Measurements from ENCODE around the gene TIAL1.
"Not testable (repeated sequence)": the region's sequence is repeated elsewhere in the genome, so short reads cannot be mapped to it uniquely, and the experiment has no call there.

Gene TIAL1

DNA sequence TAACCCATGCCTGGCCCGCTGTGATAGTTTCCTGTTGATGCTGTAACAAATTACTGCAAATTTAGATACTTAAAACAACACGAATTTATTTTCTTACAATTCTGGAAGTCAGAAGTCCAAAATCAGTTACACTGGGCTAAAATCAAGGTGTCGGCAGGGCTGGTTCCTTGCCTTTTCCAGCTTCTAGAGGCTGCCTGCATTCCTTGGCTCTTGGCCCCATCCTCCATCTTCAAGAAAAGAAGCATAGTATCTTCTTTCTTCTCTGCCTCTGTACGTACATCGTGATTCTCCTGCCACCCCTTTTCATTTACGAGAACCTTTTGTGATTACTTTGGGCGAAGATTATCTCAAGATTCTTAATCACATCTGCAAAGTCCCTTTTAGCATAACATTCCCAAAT lies 1.6 kb upstream of the TIAL1 start:
- FAIRE-seq, result no peak
- DNase-seq (ENCODE audit: insufficient read length, low spot score), result no peak

DNA sequence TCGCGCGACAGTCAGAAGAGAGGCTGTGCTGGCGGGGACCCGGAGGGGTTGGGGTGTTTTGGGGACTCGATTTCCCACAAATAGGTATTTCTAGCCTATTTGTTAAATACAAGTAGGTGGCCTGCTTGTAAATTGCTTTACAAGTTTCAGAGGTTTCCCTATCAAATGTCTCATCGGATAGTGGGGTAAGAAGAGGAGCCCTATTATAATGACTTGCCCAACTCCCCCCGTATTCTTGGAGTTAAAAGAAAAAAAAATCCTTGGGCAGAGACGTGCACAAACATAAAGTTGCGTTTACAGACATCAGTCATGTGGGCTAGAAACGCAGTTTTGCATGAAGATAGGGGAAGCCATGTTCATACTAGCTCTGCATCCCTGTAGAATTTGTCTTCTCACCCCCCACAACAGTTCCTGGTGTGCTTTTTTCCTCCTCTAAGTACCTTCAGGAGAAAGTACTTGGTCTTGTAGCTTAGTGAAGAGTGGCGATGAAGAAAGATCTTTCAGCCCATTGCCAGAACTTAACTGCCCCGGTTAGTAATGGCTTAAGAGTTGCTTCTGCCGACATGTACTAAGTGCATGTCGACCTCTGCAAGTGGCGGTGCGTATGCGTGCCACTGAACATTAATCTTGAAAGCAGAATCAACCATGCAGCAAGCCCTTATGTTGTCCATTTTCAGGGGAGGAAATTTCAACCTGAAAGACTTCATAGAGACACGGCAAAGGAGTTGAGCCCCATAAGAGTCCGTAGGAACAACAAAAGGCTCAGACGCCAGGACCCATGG lies 832 bp upstream of the TIAL1 start:
- TF ChIP-seq POLR2A (IDR thresholded peaks at IDR 0.05; ENCODE audit: low read depth, low read length), result no peak
- no peak for DNase-seq (ENCODE audit: insufficient read length, low spot score)
- no peak for FAIRE-seq

More for the DNA sequence above, 1.6 kb upstream of the TIAL1 start:
- no peak for TF ChIP-seq POLR2A (IDR thresholded peaks at IDR 0.05; ENCODE audit: low read depth, low read length)

DNA sequence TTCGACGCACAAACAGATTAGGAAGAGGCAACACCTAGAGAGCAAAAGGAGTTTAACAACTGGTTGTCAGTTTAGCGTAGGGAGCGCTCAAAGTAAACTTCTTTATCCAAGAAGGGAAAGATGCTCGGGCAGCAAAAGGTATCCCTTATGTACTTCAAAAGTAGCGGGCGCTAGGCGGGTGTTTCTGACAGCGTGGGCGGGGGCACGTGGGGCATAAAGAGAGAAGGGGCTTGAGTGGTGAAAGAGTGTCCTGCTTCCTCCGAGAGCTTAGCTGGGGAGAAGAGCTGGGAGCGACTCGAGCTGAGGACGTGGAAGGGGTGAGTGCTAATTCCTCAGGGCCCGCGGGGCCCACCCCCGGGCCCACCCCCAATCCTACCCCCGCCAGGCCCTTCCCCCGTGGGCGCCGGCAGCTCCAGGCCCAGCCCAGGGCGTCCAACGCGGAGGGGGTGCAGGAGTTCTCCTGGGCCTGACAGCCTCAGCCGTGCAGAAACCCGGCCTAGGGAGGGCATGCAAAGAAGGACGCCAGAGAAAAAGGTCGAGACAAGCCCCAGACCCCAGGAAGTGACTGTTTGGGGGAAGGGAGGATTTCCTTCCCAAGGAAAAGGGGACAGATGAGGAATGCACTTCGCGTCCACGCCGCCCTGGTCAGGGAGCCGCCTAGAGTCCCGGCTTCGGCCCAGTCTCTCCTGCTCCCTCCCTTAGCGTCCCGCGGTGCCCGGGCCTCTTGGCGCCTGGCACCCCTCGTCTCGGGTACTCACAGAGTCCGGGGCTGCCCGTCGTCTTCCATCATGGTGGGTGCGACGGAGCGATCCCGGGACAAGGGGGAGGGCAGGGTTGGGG lies 868 bp downstream of the TIAL1 start:
- FAIRE-seq, result no peak
- DNase-seq (ENCODE audit: insufficient read length, low spot score), result no peak
- peak; percentile 49 for TF ChIP-seq POLR2A (IDR thresholded peaks at IDR 0.05; ENCODE audit: low read depth, low read length)

DNA sequence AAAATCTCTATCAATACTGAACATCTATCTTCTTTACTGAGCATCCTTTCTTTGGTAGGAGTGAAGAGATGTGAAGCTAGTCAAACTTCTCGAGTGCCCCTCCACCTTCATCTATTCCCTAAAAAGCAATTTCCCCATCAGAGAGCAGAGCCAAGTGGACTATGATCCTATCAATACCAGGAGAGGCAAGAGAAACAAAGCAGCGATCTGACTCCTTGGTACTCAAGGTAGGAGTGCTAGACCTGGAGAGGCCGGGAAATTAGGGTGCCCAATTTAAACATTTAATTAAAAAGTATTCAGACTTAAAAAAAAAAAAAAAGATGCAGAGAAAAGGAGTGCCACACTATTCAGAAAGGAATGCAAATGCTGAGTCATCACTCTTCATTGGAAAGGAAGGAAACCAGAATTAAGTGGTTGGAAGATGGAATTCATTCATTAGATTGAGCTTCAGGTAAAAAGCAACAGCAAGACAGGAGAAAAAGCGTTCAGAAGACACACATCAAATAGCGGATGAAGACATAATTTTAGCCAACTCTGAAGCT lies 1.6 kb downstream of the TIAL1 start:
- no peak for TF ChIP-seq POLR2A (IDR thresholded peaks at IDR 0.05; ENCODE audit: low read depth, low read length)
- DNase-seq (ENCODE audit: insufficient read length, low spot score), result no peak
- FAIRE-seq, result no peak

DNA sequence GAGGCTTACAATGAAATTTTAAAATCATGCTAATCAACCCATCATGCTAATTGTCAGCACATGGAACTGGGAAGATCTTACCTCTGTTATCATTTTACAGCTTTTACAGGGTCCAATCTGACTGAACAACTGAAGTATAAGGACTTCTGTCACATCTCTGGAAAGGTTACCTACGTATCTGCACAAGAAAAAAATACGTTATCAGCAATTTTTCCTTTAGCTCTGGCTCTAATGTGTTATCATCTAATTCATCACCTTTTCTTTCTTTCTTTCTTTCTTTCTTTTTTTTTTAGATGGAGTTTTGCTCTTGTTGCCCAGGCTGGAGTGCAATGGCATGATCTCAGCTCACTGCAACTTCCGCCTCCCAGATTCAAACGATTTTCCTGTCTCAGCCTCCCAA lies 8.7 kb downstream of the TIAL1 start:
- FAIRE-seq (no peak), DNase-seq (ENCODE audit: insufficient read length, low spot score) (no peak)
- TF ChIP-seq POLR2A (IDR thresholded peaks at IDR 0.05; ENCODE audit: low read depth, low read length), result no peak

DNA sequence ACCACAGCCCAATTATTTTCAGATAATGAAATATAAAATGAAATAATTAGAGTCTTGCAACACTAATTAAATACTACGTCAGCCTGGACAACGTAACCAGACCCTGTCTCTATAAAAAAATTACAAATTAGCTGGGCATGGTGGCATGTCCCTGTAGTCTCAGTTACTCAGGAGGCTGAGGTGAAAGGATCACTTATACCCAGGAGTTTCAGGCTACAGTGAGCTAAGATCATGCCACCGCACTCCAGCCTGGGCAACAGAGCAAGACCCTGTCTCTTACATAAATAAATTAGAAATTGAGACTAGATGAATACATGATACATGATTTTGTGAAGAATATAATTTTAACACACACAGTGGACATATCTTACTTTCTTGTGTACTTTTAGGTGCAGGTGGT lies 18.4 kb downstream of the TIAL1 start:
- TF ChIP-seq POLR2A (IDR thresholded peaks at IDR 0.05; ENCODE audit: low read depth, low read length), result no peak
- no peak for FAIRE-seq

DNA sequence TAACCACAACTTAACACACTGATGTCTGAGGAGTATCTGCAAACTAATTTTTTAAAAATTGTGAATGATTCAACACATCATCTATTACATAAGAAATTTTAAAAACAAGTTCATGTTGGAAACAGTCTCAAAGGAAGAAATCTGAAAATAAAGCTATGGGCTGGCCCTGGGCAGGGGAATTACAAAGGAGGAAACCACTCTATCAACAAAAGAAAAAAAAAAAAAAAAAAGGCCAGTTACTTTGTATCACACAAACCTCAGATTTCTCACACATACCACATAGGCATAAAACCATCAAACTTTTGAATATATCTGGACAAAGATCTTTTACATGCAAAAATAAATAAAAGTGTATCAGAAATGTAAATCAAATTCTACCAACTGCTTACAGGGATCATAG lies 20.8 kb downstream of the TIAL1 start:
- no peak for DNase-seq (ENCODE audit: insufficient read length, low spot score)
- FAIRE-seq, result no peak
- no peak for TF ChIP-seq POLR2A (IDR thresholded peaks at IDR 0.05; ENCODE audit: low read depth, low read length)

More for the DNA sequence above, 18.4 kb downstream of the TIAL1 start:
- no peak for DNase-seq (ENCODE audit: insufficient read length, low spot score)

DNA sequence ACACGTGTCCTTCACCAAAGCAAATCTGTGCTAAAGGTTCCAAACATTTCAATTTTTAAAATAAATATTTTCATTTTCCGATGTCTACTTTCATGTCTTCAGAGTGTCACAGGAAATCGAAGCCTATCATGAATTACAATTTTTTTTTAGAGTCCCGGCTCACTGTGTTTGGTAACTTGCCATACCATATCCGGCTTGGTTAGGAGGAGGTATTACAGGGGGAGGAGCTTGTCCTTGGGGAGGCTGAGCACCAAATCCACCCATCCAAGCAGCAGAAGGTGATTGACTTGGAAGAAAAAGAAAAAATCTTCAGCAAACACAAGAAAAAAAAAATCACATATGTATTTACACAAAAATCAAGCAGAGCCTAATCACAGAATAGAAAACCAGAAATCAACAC lies 21.3 kb downstream of the TIAL1 start:
- FAIRE-seq, result no peak
- no peak for TF ChIP-seq POLR2A (IDR thresholded peaks at IDR 0.05; ENCODE audit: low read depth, low read length)

DNA sequence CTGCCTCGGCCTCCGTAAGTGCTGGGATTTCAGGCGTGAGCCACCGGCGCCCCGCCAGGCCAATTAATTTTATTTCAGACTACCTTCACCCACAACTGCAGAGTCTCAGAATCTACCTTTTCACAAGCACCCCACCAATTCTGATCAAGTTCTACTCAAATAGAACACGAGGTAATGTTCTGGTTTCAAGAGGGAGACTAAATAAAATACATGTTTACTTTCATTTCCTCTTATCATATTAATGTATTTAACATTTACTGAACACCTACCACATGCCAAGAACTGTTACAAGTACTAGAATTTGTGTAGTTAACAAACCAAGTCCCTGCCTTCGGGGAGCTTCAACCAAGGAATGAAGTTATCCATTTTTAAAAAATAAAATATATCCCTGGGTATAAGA lies 28.8 kb downstream of the TIAL1 start:
- no peak for TF ChIP-seq POLR2A (IDR thresholded peaks at IDR 0.05; ENCODE audit: low read depth, low read length)
- DNase-seq (ENCODE audit: insufficient read length, low spot score), result no peak
- FAIRE-seq, result no peak

More for the DNA sequence above, 21.3 kb downstream of the TIAL1 start:
- no peak for DNase-seq (ENCODE audit: insufficient read length, low spot score)

DNA sequence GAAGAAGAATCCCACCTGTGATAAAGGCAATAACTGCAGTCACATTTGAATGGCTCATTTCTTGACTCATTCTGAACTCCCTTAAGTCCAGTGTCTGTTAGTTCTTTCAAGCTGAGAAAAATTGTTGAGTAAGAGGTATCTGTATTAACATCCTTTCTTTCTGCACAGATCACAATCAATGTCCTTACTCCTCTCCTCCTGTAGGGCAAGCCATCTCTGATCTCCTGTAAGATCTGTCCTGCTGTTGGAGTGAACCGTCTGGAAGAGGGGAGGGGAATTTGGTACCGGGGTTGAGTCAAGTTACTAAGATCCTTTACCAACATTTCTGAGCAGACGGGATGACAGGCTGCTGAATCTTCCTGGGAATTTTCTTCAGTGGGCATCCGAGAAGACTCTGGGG lies 34.7 kb downstream of the TIAL1 start:
- FAIRE-seq, result no peak
- no peak for TF ChIP-seq POLR2A (IDR thresholded peaks at IDR 0.05; ENCODE audit: low read depth, low read length)
- no peak for DNase-seq (ENCODE audit: insufficient read length, low spot score)

DNA sequence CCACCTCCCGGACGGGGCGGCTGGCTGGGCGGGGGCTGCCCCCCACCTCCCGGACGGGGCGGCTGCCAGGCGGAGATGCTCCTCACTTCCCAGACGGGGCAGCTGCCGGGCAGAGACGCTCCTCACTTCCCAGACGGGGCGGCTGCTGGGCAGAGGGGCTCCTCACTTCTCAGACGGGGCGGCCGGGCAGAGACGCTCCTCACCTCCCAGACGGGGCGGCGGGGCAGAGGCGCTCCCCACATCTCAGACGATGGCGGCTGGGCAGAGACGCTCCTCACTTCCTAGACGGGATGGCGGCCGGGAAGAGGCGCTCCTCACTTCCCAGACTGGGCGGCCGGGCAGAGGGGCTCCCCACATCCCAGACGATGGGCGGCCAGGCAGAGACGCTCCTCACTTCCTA lies 37.3 kb downstream of the TIAL1 start:
- not testable (repeated sequence) for FAIRE-seq; DNase-seq (ENCODE audit: insufficient read length, low spot score)

DNA sequence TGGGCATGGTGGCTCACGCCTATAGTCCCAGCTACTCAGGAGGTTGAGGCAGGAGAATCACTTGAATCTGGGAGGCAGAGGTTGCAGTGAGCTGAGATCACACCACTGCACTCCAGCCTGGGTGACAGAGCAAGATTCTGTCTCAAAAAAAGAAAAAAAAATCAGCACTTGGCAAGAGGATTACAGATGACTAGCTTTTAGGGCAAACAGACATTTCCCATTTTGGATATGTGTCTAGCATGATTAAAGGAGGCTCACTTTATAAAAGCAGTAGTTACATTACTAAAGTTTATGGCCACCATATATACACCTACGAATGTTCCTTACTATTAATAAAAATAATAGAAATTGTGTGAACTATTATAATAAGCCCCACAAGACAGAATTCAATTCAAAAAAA lies 40.7 kb downstream of the TIAL1 start:
- not testable (repeated sequence) for FAIRE-seq; DNase-seq (ENCODE audit: insufficient read length, low spot score)

DNA sequence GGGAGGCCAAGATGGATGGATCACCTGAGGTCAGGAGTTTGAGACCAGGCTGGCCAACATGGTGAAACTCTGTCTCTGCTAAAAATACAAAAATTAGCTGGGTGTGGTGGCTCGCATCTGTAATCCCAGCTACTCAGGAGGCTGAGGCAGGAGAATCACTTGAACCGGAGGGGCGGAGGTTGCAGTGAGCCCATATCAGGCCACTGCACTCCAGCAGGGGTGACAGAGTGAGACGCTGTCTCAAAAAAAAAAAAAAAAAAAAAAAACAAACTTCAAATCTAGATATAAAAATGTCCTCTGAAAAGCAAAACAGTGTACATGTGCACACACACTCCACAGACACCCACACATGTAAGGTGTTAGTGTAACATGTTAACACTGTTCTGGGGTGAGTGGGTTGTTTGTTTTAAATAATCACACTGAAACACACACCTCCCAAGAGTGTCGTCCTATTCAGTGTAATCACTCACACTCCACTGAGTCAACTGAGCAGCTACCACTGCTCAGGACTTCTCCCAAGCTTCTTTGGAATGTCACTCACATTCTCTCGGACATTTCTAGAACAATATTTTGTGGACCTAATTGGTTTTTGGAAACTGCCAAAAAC lies 41.5 kb downstream of the TIAL1 start:
- DNase-seq (ENCODE audit: insufficient read length, low spot score) (no peak), FAIRE-seq (no peak)
- TF ChIP-seq POLR2A (IDR thresholded peaks at IDR 0.05; ENCODE audit: low read depth, low read length), result no peak

DNA sequence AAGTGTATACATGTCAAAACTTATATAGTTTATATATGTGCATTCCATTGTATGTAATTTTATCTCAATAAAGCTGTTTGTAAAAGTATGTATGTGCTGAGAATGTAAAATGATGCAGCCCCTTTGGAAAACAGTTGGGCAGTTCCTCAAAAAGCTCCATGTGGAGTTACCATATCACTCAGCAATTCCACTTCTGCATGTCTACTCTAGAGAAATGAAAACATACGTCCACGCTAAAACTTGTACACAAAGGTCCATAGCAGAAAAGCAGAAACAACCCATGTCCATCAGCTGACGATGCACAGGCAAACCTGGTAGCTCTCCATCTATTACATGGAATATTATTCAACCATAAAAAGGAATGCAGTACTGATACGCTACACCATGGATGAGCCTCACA lies 45.9 kb downstream of the TIAL1 start:
- DNase-seq (ENCODE audit: insufficient read length, low spot score), result no peak
- TF ChIP-seq POLR2A (IDR thresholded peaks at IDR 0.05; ENCODE audit: low read depth, low read length), result no peak
- no peak for FAIRE-seq
